ENCODE data around the gene PRAMEF11. TPM values are rescaled to one million over a fixed set of nuclear protein-coding genes. Genes with fewer than 3 reads are reported as not detected.
"Not testable (repeated sequence)": the region's sequence is repeated elsewhere in the genome, so short reads cannot be mapped to it uniquely, and the experiment has no call there.

PRAMEF11 gene
- total RNA-seq (not detected), polyA plus RNA-seq (ENCODE audit: insufficient read depth, low read depth, low replicate concordance) (not detected)
- long read RNA-seq, donor 1 = 0 reads
- long read RNA-seq, donor 2 = 0 reads
- long read RNA-seq, donor 3 = 0 reads
- long read RNA-seq, donor 4 = 0 reads
- long read RNA-seq, donor 5 = 0 reads
- long read RNA-seq, donor 6 = 0 reads
- long read RNA-seq, donor 7 = 0 reads
- long read RNA-seq, donor 8 = 0 reads
- long read RNA-seq, donor 9 = 0 reads
- long read RNA-seq, donor 10 = 0 reads

GRCh38 chr1:12831310-12831709, at the start of gene PRAMEF11:
Gene PRAMEF11 (minus strand): TSS chr1:12831410. CDS start chr1:12828789, 2,621 bp downstream.
- not testable (repeated sequence) for H3K4me1 ChIP-seq (ENCODE audit: control insufficient read depth in 2 of 3, insufficient read depth in 2 of 3, low read depth in 1 of 3, low read length in 3 of 3); FAIRE-seq

DNA sequence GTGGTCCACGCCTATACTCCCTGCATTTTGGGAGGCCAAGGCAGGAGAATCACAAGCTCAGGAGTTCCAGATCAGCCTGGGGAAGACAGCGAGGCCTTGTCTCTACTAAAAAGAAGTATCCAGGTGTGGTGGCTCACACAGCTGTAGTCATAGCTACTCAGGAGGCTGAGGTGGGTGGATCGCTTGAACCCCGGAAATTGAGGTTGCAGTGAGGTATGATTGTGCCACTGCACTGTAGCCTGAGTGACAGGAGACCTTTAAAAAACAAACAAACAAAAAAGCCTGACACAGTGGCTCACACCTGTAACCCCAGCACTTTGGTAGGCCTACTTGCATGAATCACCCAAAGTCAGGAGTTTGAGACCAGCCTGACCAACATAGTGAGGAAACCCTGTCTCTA, 47.2 kb upstream of the PRAMEF11 start:
- H3K27ac ChIP-seq (ENCODE audit: low read depth in 2 of 2, low read length in 2 of 2); H3K27me3 ChIP-seq (ENCODE audit: control insufficient read depth, insufficient read depth, low read length); DNase-seq; H3K9me3 ChIP-seq (ENCODE audit: control insufficient read depth in 2 of 3, insufficient read depth in 1 of 3, low read length in 3 of 3); FAIRE-seq; intact Hi-C loops (cut with DNase I); H3K4me1 ChIP-seq (ENCODE audit: control insufficient read depth in 2 of 3, insufficient read depth in 2 of 3, low read depth in 1 of 3, low read length in 3 of 3); H3K9ac ChIP-seq (ENCODE audit: low read length in 3 of 3); H3K36me3 ChIP-seq (ENCODE audit: control insufficient read depth in 2 of 3, insufficient read depth in 3 of 3, low read length in 3 of 3); H3K4me3 ChIP-seq (ENCODE audit: low read length in 3 of 3): not testable (repeated sequence)

More at GRCh38 chr1:12831310-12831709, at the start of gene PRAMEF11:
- H3K27me3 ChIP-seq (ENCODE audit: control insufficient read depth, insufficient read depth, low read length); H3K9me3 ChIP-seq (ENCODE audit: control insufficient read depth in 2 of 3, insufficient read depth in 1 of 3, low read length in 3 of 3); H3K36me3 ChIP-seq (ENCODE audit: control insufficient read depth in 2 of 3, insufficient read depth in 3 of 3, low read length in 3 of 3); H3K4me3 ChIP-seq (ENCODE audit: low read length in 3 of 3); H3K27ac ChIP-seq (ENCODE audit: low read depth in 2 of 2, low read length in 2 of 2); intact Hi-C loops (cut with DNase I); H3K9ac ChIP-seq (ENCODE audit: low read length in 3 of 3); DNase-seq: not testable (repeated sequence)

DNA sequence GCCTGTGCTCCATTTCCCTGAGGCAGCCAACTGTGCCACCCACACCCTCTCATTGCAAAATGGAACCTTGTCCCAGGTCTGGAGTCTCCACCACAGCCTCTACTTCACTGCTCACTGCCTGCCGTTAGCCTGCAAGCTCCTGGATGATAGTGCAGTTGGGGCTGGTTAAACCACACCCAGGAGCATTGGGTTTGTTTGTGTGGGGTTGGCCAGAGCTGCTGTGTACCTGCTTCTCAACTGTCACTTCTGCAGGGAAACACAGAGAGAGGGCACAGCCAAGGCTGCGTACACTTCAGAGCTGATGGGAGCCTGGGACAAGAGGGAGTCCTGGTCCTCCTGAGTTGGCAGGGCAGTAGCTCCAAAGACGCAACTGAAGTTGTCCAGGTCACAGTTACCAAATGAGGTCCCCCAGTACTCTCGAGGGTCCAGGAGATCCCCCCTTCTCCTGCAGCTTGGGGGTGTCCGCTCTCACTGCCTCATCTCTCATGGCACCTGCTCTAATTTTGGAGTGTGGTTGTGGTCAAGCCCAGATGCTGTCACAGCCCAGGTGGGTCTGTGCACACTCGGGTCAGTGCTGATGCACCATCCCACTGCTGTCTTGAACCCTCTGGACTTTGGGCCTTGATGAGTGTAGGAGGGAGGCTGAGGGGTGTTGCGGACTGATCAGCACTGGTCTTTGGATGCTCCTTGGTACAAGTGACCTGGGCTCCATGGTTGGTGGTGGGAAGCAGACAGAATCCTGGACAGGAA, 32.1 kb upstream of the PRAMEF11 start:
- DNase-seq; H3K9ac ChIP-seq (ENCODE audit: low read length in 3 of 3); H3K4me3 ChIP-seq (ENCODE audit: low read length in 3 of 3); H3K4me1 ChIP-seq (ENCODE audit: control insufficient read depth in 2 of 3, insufficient read depth in 2 of 3, low read depth in 1 of 3, low read length in 3 of 3); H3K27ac ChIP-seq (ENCODE audit: low read depth in 2 of 2, low read length in 2 of 2); H3K27me3 ChIP-seq (ENCODE audit: control insufficient read depth, insufficient read depth, low read length); H3K36me3 ChIP-seq (ENCODE audit: control insufficient read depth in 2 of 3, insufficient read depth in 3 of 3, low read length in 3 of 3); intact Hi-C loops (cut with DNase I); FAIRE-seq; H3K9me3 ChIP-seq (ENCODE audit: control insufficient read depth in 2 of 3, insufficient read depth in 1 of 3, low read length in 3 of 3): not testable (repeated sequence)

DNA sequence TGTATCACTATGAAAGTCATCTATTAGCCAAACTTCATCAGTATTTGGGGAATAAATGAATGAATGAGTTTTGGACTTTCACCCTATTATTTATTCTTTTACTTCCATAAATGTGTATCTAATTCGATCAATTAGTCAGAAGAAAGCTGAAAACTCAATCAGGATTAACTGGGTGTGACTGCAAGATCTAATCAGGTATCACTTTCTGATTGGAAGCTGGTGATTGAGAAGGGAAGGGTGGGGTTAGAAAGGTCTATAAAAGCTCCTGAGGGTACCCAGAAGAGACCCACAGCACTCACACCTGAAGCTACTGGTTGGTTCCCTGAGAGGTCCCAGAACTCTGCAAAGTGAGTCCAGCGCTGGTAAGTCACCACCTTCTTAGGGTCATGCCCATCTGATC, 25.6 kb upstream of the PRAMEF11 start, which contains the start of gene PRAMEF2:
PRAMEF2 (plus strand) TSS at position 301 of the 400 bp plus-strand sequence. CDS start 1,924 bp downstream, outside the sequence.
- FAIRE-seq; H3K36me3 ChIP-seq (ENCODE audit: control insufficient read depth in 2 of 3, insufficient read depth in 3 of 3, low read length in 3 of 3); H3K9ac ChIP-seq (ENCODE audit: low read length in 3 of 3); H3K4me3 ChIP-seq (ENCODE audit: low read length in 3 of 3); H3K27ac ChIP-seq (ENCODE audit: low read depth in 2 of 2, low read length in 2 of 2); DNase-seq; intact Hi-C loops (cut with DNase I); H3K4me1 ChIP-seq (ENCODE audit: control insufficient read depth in 2 of 3, insufficient read depth in 2 of 3, low read depth in 1 of 3, low read length in 3 of 3); H3K27me3 ChIP-seq (ENCODE audit: control insufficient read depth, insufficient read depth, low read length); H3K9me3 ChIP-seq (ENCODE audit: control insufficient read depth in 2 of 3, insufficient read depth in 1 of 3, low read length in 3 of 3): not testable (repeated sequence)

- Histone ChIP-seq H3K27ac (ENCODE audit: low read depth in 2 of 2, low read length in 2 of 2) (no peak overlapping the region), H3K9ac (ENCODE audit: low read length in 3 of 3) (no peak overlapping the region), H3K36me3 (ENCODE audit: control insufficient read depth in 2 of 3, insufficient read depth in 3 of 3, low read length in 3 of 3) (no peaks in the 10 kb centered on the region), H3K9me3 (ENCODE audit: control insufficient read depth in 2 of 3, insufficient read depth in 1 of 3, low read length in 3 of 3) (no peaks in the 10 kb centered on the region), H3K4me3 (ENCODE audit: low read length in 3 of 3) (no peak overlapping the region), H3K27me3 (ENCODE audit: control insufficient read depth, insufficient read depth, low read length) (no peaks in the 10 kb centered on the region), H3K4me1 (ENCODE audit: control insufficient read depth in 2 of 3, insufficient read depth in 2 of 3, low read depth in 1 of 3, low read length in 3 of 3) (no peaks in the 10 kb centered on the region)
- DNase-seq = no peak
- TF ChIP-seq CTCF (IDR thresholded peaks at IDR 0.05; ENCODE audit: borderline replicate concordance, extremely low read depth, insufficient read depth) = no peak
- no peak for FAIRE-seq
- intact Hi-C loops (cut with DNase I) = no loop called here
Measured at GRCh38 chr1:12851779-12852178, 20.6 kb upstream of the PRAMEF11 start.

- H3K27ac ChIP-seq (ENCODE audit: low read depth in 2 of 2, low read length in 2 of 2); intact Hi-C loops (cut with DNase I); FAIRE-seq; H3K36me3 ChIP-seq (ENCODE audit: control insufficient read depth in 2 of 3, insufficient read depth in 3 of 3, low read length in 3 of 3); H3K27me3 ChIP-seq (ENCODE audit: control insufficient read depth, insufficient read depth, low read length); H3K4me1 ChIP-seq (ENCODE audit: control insufficient read depth in 2 of 3, insufficient read depth in 2 of 3, low read depth in 1 of 3, low read length in 3 of 3); H3K9me3 ChIP-seq (ENCODE audit: control insufficient read depth in 2 of 3, insufficient read depth in 1 of 3, low read length in 3 of 3); H3K4me3 ChIP-seq (ENCODE audit: low read length in 3 of 3); H3K9ac ChIP-seq (ENCODE audit: low read length in 3 of 3); DNase-seq: not testable (repeated sequence)
Measured at GRCh38 chr1:12848620-12849019, 17.4 kb upstream of the PRAMEF11 start, which contains the start of gene HNRNPCL1. Gene HNRNPCL1 (minus strand): TSS chr1:12848720. CDS start chr1:12848289, 431 bp downstream.

- DNase-seq = not testable (repeated sequence)
Measured at GRCh38 chr1:12833251-12833650, 2.0 kb upstream of the PRAMEF11 start.

More at GRCh38 chr1:12833251-12833650, 2.0 kb upstream of the PRAMEF11 start:
- H3K27ac ChIP-seq (ENCODE audit: low read depth in 2 of 2, low read length in 2 of 2); H3K4me1 ChIP-seq (ENCODE audit: control insufficient read depth in 2 of 3, insufficient read depth in 2 of 3, low read depth in 1 of 3, low read length in 3 of 3); H3K4me3 ChIP-seq (ENCODE audit: low read length in 3 of 3); H3K27me3 ChIP-seq (ENCODE audit: control insufficient read depth, insufficient read depth, low read length); H3K9ac ChIP-seq (ENCODE audit: low read length in 3 of 3); H3K36me3 ChIP-seq (ENCODE audit: control insufficient read depth in 2 of 3, insufficient read depth in 3 of 3, low read length in 3 of 3); intact Hi-C loops (cut with DNase I); H3K9me3 ChIP-seq (ENCODE audit: control insufficient read depth in 2 of 3, insufficient read depth in 1 of 3, low read length in 3 of 3); FAIRE-seq: not testable (repeated sequence)

All from kidney (tissue), 22 donors.